ENCODE data around the gene CIAO2B.
A peak's percentile ranks its signal among the peaks of the same experiment; 100 is the strongest.
"Not testable (repeated sequence)": the region's sequence is repeated elsewhere in the genome, so short reads cannot be mapped to it uniquely, and the experiment has no call there.

CIAO2B gene

DNA sequence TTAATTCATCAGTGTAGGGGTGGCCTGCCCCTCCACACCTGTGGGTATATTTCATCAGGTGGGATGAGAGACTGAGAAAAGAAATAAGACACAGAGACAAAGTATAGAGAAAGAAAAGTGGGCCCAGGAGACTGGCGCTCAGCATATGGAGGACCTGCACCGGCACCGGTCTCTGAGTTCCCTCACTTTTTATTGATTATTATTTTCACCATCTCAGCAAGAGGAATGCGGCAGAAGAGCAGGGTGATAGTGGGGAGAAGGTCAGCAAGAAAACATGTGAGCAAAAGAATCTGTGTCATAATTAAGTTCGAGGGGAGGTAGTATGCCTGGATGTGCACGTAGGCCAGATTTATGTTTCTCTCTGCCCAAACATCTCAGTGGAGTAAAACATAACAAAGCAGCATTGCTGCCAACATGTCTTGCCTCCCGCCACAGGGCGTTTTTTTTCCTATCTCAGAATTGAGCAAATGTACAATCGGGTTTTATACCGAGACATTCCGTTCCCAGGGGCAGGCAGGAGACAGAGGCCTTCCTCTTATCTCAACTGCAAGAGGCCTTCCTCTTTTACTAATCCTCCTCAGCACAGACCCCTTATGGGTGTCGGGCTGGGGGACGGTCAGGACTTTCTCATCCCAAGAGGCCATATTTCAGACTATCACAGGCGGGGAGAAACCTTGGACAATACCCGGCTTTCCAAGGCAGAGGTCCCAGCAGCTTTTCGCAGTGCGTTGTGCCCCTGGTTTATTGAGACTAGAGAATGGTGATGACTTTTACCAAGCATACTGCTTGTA, 21.4 kb upstream of the CIAO2B start:
- not testable (repeated sequence) for DNase-seq

DNA sequence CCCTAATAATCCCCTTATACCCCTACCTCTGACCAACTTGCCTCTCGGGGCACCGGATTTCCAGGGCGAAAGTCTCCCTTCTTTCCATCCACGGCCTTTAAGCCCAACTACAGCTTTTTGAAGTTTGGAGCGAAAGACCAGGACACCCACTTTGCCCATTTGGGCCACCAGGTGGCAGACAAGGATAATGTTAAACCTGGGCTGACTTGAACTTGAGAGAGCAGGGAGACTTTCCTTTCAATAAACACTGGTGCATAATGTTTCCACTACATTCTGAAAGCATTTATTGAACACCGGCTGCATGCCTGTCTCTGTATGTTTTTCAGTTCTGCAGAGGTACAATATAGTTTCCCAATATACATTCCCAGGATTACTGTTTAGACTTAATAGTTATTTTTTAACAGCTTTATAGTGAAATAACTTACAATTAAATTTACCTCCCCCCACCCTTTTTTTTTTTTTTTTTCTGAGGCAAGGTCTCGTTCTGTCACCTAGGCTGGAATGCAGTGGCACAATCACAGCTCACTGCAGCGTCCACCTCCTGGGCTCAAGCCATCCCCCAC, 20.0 kb upstream of the CIAO2B start:
- peak; percentile 87 for DNase-seq

DNA sequence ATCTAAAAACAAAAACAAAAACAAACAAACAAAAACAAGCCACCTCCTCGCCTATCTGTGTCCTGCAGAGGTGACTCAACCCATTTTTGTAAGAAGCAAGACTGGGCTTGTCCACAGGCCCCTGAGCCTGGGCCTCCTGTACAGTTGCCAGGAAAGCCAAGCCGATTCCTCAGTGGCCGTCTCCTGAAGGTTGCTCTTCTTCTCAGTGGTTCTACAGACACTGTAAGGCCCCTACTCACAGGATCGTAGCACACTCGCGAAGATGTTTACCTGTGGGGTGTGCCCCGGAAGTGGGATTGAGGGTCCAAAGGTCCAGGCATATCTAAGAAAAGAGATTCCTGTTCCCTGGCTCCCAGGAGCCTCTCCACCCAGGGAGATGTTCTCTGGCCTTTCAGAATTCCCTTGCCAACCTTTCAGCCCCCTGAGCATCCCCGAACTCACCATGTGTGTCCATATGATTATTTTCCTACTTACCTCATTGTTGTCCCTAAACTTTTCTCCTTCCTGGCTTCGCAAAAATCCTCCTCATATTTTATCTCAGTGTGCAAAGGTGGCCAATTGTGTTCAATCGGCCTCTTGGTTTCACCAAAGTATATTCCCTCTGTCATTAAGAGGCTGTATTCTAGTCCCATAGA, 19.4 kb upstream of the CIAO2B start:
- no peak for DNase-seq

DNA sequence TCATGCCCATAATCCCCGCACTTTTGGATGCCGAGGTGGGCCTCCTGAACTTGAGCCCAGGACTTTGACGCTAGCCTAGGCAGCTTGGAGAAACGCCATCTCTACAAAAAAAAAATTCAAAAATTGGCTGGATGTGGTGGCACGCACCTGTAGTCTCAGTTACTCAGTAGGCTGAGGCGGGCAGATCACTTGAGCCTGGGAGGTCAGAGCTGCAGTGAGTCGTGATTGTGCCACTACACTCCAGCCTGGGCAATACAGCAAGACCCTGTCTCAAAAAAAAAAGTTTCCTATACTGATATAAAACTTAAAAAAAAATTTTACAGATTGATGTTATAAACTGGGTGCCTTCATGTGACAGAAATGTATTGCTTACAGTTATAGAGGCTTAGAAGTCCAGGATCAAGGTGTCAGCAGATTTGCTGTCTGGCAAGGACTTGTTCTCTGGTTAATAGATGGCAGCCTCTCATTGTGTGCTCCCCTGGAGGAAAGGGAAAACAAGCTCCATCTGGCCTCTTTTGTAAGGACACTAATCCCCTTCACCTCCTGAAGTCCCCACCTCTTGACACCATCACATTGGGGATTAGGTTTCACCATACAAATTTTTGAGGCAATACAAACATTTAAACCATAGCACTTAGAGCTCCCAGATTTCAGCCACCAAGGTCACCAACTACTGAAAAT, 18.4 kb upstream of the CIAO2B start:
- DNase-seq, result no peak

DNA sequence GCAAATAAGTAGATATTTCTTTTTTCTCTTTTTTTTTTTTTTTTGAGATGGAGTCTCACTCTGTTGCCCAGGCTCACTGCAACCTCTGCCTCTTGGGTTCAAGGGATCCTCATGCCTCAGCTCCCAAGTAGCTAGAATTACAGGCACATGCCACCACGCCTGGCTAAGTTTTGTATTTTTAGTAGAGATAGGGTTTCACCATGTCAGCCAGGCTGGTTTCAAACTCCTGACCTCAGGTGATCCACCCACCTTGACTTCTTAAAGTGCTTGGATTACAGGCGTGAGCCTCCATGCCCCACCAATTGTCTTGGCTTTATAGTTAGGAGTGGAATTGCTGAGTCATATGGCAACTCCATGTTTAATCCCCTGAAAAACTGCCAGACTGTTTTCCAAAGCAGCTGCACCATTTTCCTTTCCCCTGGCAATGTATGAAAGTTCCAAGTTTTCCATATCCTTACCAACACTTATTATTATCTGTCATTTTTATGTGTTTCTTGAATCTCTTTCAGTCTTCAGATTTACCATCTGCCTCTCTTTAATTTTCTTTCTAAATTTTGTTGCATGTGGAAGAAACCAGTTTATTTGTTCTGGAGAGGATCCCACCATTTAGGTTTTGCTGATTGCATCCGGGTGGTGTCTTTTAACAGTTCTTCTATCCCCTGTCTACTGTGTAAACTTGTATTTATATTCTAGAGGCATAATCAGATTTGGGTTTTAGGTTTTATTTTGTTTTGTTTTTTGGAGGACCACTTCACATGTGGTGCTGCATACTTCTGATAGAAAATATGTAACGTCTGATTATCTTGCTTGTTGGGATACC, 17.0 kb upstream of the CIAO2B start:
- DNase-seq, result no peak

DNA sequence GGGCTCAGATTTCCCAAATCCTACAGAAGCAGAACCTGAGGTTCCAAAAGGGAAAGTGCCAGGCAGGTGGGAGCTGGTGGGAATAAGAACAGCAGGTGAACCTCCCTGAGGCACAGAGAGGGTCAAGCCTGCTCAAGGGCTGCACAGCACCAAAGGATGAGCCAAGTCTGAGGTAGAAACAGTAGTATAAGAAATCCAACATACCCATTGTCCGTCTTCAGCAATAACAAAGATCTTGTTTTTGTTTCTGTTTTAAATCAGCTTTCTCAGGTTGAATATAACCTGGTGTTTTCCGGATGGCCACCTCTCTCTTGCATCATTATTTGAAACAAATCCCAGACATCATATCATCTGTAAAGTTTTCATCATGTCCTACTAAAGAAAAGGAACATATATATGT, 16.2 kb upstream of the CIAO2B start:
- DNase-seq, result no peak

DNA sequence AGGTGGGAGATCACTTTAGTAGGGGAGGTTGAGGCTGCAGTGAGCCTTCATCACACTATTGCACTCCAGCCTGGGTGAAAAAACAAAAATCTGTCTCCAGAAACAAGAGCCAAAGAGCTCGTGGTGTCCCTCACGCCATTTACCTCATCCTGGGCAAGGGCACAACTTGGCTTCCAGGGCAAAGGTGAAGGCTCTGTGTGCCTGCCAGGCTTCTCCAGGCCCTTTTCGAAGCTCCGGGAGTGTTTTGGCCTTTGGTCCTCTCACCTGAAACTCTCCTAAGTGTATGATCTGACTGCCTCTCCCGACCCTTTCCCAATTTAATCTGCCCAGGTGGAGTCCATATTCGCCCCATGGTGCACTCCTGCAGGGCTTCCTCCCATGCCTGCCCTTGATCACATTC, 15.3 kb upstream of the CIAO2B start:
- no peak for DNase-seq

DNA sequence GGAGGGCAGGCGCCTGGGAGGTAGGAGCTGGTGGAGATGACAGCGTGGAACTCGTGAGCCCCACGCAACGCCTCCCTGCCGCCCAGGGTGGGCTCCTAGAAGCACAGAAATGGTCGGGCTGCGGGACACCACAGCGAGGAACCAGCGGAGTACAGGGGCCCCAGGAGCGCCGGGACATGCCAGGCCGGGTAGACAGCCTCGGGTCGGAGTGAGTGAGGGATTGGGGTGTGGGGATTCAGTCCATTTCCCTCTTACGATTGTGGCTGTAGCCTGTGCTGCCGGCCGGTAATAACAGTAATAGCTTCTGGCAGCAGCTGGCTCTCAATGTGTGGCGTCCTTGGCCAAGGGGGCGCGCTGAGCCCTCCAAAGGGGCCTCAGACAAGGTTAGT, 14.6 kb upstream of the CIAO2B start:
- DNase-seq, result no peak

DNA sequence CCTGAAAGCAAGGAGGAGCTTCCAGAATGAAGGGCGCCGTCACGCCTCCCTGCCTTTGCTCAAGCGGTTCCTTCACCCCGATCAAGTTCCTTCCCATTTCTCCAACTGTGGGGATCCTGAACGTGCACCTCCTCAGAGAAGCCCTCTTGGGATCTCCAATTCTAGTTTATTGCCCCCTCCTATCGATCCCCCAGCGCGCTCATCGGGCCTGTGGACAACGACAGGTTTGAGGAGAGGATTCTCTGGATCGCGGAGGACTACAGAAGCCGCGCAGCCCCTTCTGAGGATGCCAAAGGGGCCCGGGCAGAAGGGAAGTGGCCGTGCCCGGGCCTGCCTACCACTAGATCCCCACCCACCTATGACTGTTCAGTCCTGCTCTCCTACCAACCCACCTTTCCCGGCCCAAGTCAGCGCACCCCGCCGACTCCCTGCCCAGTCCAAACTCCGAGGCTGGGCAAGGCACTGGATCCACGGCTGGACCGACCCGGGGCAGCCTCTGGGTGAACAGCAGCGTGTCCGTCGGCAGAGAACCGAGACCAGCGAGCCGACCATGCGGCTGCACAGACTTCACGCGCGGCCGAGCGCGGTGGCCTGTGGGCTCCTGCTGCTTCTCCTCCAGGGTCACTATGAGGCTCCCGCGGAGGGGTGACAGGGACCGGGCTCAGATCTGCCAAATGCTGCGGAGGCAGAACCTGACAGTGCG, 14.1 kb upstream of the CIAO2B start:
- DNase-seq, result no peak

DNA sequence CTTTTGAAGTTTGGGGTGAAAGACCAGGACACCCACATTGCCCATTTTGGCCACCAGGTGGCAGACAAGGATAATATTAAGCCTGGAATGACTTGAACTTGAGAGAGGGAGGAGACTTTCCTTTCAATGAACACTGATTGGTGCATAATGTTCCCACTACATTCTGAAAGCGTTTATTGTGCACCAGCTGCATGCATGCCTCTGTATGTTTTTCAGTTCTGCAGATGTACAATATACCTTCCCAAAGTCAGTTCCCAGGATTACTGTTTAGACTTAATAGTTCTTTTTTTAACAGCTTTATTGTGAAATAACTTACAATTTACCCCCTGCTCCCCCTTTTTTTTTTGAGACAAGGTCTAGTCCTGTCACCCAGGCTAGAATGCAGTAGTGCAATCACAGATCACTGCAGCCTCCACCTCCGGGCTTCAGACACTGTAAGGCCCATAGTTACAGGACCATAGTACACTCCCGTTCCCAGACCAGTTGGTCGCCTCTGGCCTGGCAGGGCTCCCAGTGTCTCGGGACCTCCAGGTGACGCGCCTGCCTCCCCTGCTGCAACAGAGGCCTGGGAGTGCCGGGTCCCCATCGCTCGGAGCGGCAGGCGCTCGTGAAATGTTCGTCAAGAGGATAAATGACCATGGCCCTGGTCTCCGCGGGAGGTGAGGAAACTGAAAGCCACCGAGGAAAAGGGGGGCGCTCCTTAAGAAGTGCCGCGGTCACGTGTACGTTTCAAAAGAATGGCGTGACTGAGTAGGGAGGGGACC, 13.3 kb upstream of the CIAO2B start:
- peak; percentile 94 for DNase-seq

DNA sequence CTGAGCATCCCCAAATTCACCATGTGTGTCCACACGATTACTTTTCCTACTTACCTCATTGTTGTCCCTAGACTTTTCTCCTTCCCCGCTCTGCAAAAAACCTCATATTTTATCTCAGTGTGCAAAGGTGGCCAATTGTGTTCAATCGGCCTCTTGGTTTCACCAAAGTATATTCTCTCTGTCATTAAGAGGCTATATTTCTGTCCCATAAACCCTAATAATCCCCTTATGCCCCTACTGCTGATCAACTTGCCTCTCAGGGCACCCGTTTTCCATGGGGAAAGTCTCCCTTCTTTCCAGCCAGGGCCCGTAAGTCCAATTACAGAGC, 12.7 kb upstream of the CIAO2B start:
- no peak for DNase-seq

DNA sequence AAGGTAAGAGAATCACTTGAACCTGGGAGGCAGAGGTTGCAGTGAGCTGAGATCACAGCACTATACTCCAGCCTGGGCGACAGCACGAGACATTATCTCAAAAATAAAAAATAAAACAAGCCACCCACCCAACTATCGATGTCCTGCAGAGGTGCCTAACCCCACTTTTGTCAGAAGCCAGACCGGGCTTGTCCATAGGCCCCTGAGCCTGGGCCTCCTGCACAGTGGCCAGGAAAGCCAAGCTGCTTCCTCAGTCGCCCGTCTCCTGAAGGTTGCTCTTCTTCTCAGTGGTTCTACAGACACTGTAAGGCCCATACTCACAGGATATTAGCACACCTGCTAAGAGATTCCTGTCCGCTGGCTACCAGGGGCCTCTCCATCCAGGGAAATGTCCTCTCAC, 12.3 kb upstream of the CIAO2B start:
- DNase-seq, result no peak

DNA sequence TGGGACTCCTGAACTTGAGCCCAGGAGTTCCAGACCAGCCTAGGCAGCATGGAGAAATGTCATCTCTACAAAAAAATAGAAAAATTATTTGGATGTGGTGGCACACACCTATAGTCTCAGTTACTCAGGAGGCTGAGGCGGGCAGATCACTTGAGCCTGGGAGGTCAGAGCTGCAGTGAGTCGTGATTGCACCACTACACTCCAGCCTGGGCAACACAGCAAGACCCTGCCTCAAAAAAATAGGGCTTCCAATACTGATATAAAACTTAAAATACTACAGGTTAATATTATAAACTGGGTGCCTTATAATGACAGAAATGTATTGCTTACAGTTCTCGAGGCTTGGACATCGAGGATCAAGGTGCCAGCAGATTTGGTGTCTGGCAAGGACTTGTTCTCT, 11.7 kb upstream of the CIAO2B start:
- DNase-seq, result no peak

DNA sequence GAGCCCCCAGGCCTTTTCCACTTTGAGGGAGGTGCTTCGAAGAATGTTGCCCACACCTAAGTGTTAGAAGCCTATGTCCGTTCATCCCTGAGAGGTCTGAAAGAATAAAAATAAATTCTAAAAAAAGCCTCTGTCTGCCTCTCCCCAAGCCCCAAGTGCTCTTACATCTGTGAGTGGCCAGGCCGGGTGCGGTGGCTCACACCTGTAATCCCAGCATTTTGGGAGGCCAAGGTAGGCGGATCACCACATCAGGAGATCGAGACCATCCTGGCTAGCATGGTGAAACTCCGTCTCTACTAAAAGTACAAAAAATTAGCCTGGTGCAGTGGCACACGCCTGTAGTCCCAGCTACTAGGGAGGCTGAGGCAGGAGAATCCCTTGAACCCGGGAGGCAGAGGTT, 10.8 kb upstream of the CIAO2B start:
- not testable (repeated sequence) for DNase-seq

DNA sequence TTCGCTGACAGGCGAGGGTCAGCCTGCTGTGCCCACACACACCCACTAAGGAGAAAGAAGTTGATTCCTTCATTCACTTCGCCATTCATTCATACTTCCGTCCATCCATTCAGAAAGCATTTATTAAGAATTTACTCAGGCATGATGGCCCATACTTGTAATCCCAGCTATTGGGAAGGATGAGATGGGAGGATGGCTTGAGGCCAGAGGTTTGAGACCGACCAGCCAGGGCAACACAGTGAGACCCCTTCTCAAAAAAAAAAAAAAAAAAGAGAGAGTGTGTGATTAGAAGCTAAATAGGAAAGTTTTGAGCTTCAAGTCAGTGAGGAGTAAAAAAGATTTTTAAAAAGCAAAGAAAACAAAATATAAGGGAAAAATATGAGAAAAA, 9.8 kb upstream of the CIAO2B start:
- DNase-seq, result no peak

DNA sequence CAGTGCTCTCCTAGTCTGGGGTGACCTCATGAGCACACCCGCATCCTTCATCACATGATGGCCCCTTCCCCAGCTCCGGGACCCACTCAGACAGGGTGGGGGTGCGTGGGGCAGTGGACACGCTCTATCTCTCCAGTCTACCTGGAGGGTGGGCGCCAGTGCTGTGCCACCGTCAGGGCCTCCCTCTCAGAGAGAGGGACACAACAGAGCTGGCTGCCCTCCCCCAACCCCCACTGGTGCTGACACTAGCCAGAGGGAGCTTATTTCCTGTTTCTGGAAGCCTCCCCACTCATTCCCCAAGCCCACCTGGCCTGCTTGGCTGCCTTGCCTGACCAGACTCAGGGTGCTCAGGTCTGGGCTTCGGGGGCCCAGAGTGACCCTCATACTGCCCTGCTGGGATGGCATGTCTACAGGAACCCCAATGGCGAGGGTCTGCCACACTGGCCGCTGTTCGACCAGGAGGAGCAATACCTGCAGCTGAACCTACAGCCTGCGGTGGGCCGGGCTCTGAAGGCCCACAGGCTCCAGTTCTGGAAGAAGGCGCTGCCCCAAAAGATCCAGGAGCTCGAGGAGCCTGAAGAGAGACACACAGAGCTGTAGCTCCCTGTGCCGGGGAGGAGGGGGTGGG, 9.3 kb upstream of the CIAO2B start:
- DNase-seq, result no peak

DNA sequence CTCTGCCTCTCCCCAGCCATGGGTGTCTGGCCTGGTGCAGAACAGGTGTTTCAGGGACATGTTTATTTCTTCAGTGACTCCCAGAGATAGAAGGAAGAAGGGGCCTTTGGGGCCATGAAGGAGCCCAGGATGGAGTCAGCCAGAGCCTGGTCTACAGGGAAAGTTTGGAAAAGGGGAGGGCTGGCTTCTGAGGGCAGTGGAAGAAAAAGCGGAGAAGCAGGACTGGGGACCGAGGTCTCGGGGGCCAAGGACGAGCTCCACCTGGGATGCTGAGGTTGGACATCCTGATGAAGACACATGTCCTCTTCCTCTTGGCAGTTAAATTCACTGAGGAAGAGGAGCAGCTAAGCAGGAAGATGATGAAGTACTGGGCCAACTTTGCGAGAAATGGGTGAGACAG, 8.8 kb upstream of the CIAO2B start:
- DNase-seq, result no peak

DNA sequence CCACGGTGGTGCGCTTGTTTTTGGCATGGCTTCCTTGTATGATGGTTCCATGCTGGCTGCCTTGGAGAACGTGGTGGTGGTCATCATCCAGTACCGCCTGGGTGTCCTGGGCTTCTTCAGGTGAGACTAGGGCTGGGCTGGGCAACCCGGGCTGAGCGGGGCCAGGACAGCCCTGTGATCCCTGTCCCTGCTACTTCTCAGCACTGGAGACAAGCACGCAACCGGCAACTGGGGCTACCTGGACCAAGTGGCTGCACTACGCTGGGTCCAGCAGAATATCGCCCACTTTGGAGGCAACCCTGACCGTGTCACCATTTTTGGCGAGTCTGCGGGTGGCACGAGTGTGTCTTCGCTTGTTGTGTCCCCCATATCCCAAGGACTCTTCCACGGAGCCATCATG, 6.0 kb upstream of the CIAO2B start:
- DNase-seq, result no peak

DNA sequence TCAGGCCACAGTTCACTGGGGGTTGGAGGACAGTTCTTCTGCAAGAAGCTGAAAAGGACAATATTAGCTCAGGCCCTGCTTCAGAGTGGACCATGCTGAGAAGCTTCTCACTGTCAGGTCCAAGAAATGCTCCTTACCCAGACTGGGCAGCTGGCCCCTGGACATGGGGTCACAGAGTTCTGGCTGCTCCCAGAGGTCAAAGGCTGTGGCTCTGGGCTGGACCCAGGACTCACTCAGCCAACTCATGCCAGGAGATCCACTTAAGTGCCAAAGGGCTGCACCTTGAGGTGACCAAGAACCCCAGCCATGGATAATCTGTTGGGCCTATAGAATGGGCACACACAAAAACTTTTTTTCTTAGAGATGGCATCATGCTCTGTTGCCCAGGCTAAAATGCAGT, 5.2 kb upstream of the CIAO2B start:
- no peak for DNase-seq

DNA sequence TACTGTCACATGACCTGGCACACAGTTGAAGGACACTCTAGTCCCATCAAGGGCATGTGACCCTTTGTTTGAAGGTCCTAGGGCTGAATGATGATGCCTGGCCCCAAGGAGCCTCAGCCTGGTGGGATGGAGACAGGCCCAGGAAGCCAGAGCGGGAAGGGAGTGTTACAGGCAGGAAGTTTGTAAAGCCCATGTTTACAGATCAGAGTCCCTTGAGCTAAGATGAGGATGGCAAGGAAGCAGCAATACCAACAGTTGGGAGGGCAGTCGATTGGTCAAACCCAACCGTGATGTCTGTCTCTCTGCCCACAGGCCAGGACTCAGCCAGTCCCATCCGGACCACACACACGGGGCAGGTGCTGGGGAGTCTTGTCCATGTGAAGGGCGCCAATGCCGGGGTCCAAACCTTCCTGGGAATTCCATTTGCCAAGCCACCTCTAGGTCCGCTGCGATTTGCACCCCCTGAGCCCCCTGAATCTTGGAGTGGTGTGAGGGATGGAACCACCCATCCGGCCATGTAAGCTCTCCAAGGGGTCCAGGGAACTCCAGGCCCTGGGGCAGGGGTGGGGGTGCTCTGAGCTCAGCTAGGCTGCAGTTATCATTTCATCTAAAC, 3.6 kb upstream of the CIAO2B start:
- DNase-seq, result no peak
